ENCODE results near the gene IL15RA.

DNA sequence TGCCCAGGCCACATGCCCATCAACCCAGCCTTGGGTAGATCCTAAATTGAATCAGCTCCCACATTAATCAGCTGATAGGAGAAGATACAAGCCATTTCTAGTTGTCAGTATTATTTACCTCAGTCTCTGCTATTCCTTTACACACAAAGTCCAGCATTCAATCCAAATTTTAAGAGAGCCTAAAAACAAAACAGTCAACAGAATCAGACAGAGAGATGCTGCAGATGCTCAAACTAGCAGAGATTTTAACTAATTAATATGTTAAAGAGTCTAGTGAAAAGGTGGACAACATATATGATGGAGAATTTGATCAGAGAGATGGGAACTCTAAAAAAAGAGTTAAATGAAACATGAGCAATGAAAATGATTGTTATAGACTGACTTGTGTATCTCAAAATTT, 14.4 kb upstream of the IL15RA start:
- TF ChIP-seq POLR2A (IDR thresholded peaks at IDR 0.05; ENCODE audit: low read length) (no peak), GATA1 (IDR thresholded peaks at IDR 0.05; ENCODE audit: low read depth, low read length) (no peak)

Data from erythroblast (primary cell).